Measurements from ENCODE around the gene DYNLT4. TPM values are rescaled to one million over a fixed set of nuclear protein-coding genes. Genes with fewer than 3 reads are reported as not detected.
A peak's percentile ranks its signal among the peaks of the same experiment; 100 is the strongest.
"Not testable (repeated sequence)": the region's sequence is repeated elsewhere in the genome, so short reads cannot be mapped to it uniquely, and the experiment has no call there.

The DYNLT4 gene
- total RNA-seq, 2 experiments from 2014 or later, result 0.62 to 0.67 TPM

DNA sequence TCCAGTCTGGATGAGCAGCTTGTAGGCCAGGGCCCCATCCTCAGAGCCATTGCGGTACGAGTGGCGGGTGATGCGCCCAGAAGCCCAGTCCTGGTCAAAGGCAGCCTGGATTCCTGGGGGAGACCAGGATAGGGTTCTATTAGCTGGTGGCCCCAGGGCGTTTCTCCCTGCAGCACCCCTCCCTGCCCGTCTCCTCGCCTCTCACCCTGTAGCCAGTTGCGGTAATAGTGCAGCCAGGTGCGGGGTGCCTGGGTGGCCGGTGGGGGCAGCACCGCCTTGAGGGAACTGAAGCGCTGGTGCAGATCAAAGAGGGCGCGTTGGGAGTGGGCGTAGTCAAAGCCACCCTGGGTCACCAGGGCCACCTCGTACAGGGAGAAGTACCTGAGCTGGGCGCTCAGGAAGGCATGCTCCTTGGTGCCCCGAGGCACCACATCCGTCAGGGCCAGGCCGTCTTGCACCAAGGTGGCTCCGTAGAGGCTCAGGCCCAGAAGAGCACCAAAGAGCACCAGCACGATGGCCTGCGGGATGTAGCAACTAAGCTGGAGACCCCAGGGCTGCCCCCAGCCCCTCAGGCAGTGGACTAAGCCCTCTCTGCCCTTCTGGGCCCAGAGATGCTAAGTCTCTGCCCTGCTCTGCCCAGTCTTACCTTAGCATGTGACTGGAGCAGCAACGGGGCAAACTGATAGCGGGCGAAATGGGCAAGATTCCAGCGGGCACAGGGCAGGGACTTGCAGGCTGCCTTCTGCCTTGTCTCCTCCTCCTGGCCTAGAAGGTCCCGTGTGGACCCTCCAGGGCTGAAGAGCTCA, 20.2 kb upstream of the DYNLT4 start:
- Mint-ChIP-seq H3K27ac (no peak overlapping the region), H3K4me3 (no peak overlapping the region), H3K27me3 (ENCODE audit: low read depth) (no peaks in the 10 kb centered on the region), H3K4me1 (ENCODE audit: low read depth) (no peaks in the 10 kb centered on the region), H3K9me3 (no peaks in the 10 kb centered on the region), H3K36me3 (ENCODE audit: low read depth) (no peaks in the 10 kb centered on the region)
- intact Hi-C loops (cut with micrococcal nuclease), result no loop called here
- CTCF ChIA-PET, result interaction anchor here (1.1 kb wide), 1 partner anchor 18 kb away, joined by 3 read pairs; no protein-coding TSS in a partner anchor
- no peak for DNase-seq

DNA sequence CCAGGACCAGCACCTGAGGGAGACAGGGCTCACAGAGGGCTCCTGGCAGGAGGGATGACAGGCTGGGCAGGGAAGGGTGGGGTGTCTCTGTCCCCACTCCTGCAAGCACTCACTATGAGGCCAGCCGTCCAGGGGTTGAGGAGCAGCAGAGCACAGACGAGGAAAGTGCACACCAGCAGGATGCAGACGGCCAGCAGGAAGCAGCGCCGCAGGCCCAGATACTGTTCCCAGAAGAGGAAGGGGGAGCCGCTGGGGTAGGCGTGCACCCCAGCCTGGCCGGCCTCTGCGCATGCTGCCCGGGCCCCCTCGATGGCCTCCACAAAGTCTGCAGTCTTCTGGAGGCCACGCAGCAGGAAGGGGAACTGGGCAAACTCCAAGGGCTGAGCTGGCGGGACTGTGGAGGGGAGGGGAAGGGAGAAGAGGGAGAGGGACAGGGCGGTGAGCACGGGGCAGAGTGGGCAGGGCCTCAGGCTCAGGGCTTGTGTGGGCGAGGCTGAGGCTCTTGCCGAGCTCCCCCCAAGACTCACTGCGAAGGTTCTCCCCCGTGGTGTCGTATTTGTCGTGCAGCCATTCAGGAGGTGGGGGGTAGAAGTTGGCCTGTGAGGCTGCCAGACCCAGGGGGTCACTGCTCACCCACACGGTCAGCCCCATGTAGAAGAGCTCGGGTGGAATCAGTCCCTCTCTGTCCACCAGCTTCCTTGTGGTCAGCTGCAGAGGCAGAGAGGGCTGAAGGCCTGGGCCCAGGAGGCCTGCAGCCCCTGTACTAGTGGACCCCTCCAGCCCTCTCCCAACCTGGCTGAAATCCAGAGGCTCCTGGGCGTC, 19.4 kb upstream of the DYNLT4 start:
- no peak for DNase-seq
- H3K36me3 Mint-ChIP-seq (ENCODE audit: low read depth), result no peaks in the 10 kb centered on the region
- no peaks in the 10 kb centered on the region for H3K9me3 Mint-ChIP-seq
- intact Hi-C loops (cut with micrococcal nuclease), result no loop called here
- H3K4me3 Mint-ChIP-seq, result no peak overlapping the region
- H3K27me3 Mint-ChIP-seq (ENCODE audit: low read depth), result no peaks in the 10 kb centered on the region
- no peak overlapping the region for H3K27ac Mint-ChIP-seq
- H3K4me1 Mint-ChIP-seq (ENCODE audit: low read depth), result no peaks in the 10 kb centered on the region
- CTCF ChIA-PET, result interaction anchor here (0.6 to 1.1 kb wide), 3 partner anchors 18 to 26 kb away, joined by 3 to 4 read pairs (median 3); no protein-coding TSS in a partner anchor

DNA sequence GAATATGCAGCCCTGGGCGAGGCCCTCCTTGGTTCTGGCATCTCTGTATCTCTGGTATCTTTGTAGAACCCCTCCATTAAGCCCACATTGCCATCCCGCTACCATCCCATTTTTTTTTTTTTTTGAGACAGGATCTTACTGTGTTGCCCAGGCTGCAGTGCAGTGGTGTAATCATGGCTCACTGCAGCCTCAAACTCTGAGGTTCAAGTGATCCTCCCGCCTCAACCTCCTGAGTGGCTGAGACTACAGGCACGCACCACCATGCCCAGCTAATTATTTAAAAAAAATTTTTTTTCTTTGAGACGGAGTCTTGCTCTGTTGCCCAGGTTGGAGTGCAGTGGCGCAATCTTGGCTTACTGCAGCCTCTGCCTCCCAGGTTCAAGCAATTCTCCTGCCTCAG, 17.2 kb upstream of the DYNLT4 start:
- H3K4me1 Mint-ChIP-seq (ENCODE audit: low read depth), result peaks cover 13% of the 10 kb centered on the region
- intact Hi-C loops (cut with micrococcal nuclease); DNase-seq; H3K27ac Mint-ChIP-seq; H3K36me3 Mint-ChIP-seq (ENCODE audit: low read depth); H3K4me3 Mint-ChIP-seq; H3K27me3 Mint-ChIP-seq (ENCODE audit: low read depth); H3K9me3 Mint-ChIP-seq: not testable (repeated sequence)
- CTCF ChIA-PET, result interaction anchor here (0.7 kb wide), 1 partner anchor 17 kb away, joined by 6 read pairs; the partner anchor contains the start of gene DYNLT4

DNA sequence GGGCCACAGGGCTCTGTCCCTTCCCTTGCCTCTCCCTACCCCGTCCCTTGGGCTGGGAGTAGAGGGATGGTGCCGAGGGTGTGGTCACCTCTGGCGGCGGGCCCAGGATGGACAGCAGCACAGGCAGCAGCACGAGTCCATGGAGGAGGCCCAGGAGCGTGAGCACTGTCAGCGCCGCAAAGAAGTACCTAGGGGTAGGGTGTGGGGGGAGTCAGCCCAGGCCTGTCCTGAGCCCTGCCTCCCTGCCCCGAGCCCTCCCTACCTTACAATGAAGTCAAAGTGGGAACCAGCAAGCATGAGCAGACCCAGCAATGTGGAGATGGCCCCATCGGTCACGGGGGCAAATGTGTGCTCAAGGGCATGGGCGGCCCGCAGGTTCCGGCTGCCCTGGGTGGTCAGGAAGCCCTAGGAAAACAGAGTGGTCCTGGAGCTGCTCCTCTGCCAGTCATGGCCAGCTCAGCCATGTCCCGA, 15.9 kb upstream of the DYNLT4 start:
- no peaks in the 10 kb centered on the region for H3K36me3 Mint-ChIP-seq (ENCODE audit: low read depth)
- H3K4me1 Mint-ChIP-seq (ENCODE audit: low read depth), result peaks cover 23% of the 10 kb centered on the region
- no peaks in the 10 kb centered on the region for H3K27me3 Mint-ChIP-seq (ENCODE audit: low read depth)
- no peak overlapping the region for H3K27ac Mint-ChIP-seq
- no peak for DNase-seq
- H3K4me3 Mint-ChIP-seq, result no peak overlapping the region
- CTCF ChIA-PET, result interaction anchor here (0.6 to 6.7 kb wide), 5 partner anchors 13 to 106 kb away, joined by 3 to 41 read pairs (median 4); partner anchors contain the start of genes PLK3 and RPS8
- intact Hi-C loops (cut with micrococcal nuclease), result no loop called here
- no peaks in the 10 kb centered on the region for H3K9me3 Mint-ChIP-seq

DNA sequence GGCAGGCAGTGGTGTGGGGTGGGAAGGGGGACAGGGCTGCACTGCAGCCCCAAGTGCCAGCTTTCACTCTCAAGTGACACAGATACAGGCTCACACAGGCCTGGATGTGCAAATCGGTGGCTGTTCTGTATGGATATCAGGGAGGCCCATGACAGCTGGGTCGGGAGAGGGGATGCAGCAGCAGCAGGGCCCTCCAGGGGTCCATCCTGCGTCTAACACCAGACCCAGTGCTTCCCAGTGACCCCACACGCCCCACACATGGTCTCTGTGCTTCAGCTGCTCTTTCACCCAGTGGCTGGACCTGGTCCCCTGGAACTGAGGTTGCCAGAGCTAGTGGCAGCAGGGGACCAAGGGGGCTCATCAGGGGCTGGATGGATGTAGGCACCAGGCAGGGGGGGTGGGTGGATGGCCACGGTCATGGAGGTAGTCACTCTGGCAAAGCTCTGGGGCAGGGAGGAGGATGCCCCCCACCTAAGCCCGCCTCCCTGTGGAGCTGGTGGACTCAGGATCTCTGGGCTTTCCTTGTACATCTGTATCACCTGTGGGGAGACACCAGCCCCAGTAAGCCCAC, 15.1 kb upstream of the DYNLT4 start:
- CTCF ChIA-PET, result interaction anchor here (0.7 to 6.7 kb wide), 6 partner anchors 14 to 192 kb away, joined by 3 to 41 read pairs (median 5); partner anchors contain the start of genes PLK3, RNU5D-1 and RPS8
- intact Hi-C loops (cut with micrococcal nuclease), result no loop called here
- H3K4me3 Mint-ChIP-seq, result no peak overlapping the region
- H3K4me1 Mint-ChIP-seq (ENCODE audit: low read depth), result peaks cover 28% of the 10 kb centered on the region
- H3K36me3 Mint-ChIP-seq (ENCODE audit: low read depth), result no peaks in the 10 kb centered on the region
- no peaks in the 10 kb centered on the region for H3K9me3 Mint-ChIP-seq
- H3K27me3 Mint-ChIP-seq (ENCODE audit: low read depth), result no peaks in the 10 kb centered on the region
- no peak for DNase-seq
- no peak overlapping the region for H3K27ac Mint-ChIP-seq

DNA sequence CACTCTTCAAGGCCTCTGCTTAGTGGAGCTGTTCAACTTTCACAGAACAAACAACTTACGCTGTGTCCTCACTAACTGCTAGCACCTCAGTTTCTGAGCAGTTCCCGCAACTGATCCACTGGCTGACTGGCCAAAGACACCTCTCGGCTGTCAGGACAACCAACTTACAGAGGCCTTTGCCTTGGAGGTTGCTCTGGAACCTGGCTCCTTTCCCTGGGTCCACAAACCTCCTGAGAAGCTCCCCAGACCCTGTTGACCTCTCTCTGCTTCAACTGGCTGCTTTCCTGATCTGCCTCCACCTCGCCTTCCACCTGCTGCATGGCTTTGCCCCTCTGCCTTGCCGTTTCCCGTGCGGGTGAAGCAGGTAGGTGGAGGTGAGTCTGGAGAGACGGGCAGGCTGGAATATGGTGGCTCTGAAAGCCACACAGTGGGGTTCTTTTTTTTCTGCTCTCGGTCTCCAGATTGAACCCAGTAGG, 14.1 kb upstream of the DYNLT4 start:
- no peaks in the 10 kb centered on the region for H3K9me3 Mint-ChIP-seq
- no peaks in the 10 kb centered on the region for H3K27me3 Mint-ChIP-seq (ENCODE audit: low read depth)
- intact Hi-C loops (cut with micrococcal nuclease), result no loop called here
- H3K27ac Mint-ChIP-seq, result peak overlapping the region; percentile 99
- DNase-seq, result no peak
- peaks cover 28% of the 10 kb centered on the region for H3K4me1 Mint-ChIP-seq (ENCODE audit: low read depth)
- no peaks in the 10 kb centered on the region for H3K36me3 Mint-ChIP-seq (ENCODE audit: low read depth)
- peak overlapping the region; percentile 88 for H3K4me3 Mint-ChIP-seq
- CTCF ChIA-PET, result interaction anchor here (0.7 to 6.7 kb wide), 7 partner anchors 12 to 479 kb away, joined by 3 to 41 read pairs (median 6); partner anchors contain the start of genes BTBD19, PLK3 and RNU5D-1

DNA sequence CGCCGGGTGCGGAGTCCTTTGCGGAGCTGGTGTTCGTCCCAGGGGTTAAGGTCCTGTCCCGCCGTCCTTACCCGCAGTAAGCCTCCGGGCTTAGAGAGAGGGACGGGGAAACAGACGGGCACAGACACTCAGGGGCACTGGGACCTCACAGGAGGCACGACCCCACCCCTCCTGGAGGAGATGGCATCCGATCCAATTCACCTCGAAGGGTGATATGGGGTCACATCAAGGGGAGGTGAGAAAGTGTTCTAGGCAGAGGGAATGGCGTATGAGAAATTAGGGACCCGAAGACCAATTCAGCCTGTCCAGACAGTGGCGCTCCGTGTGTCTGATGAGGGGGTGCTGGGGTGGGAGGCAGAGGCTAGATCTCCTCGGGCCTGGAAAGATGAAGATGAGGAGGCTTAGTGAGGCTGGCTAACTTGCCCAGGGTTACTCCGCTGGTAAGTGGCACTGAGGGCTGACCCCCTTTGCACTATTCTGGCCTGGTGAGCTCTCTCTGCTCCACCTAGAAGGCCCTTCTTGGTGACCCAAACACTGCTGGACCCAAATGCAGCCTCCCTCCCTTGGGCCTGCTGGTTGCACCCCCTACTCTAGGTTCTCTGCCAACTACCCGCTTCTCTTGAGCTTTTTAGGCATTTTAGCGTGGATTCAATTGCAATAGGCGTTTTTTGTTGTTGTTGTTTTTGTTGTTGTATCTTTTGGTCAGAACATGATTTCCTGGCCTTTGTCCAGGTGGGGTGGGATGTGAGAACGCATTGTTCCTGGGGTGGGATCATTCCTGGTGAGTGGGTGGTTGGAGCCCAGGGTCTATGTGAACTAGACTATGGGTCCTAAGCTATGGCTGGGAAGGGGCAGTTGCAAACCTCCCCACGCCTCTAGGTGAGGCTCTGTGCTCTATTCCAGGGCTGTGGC, 13.4 kb upstream of the DYNLT4 start:
- peak overlapping the region; percentile 88 for H3K4me3 Mint-ChIP-seq
- CTCF ChIA-PET, result interaction anchor here (0.7 to 6.7 kb wide), 7 partner anchors 12 to 480 kb away, joined by 3 to 41 read pairs (median 4); partner anchors contain the start of genes BTBD19, PLK3 and RNU5D-1
- H3K9me3 Mint-ChIP-seq, result no peaks in the 10 kb centered on the region
- no peaks in the 10 kb centered on the region for H3K27me3 Mint-ChIP-seq (ENCODE audit: low read depth)
- peaks cover 4% of the 10 kb centered on the region for H3K36me3 Mint-ChIP-seq (ENCODE audit: low read depth)
- DNase-seq, result no peak
- intact Hi-C loops (cut with micrococcal nuclease), result loop anchor here (1.0 kb wide), 1 partner anchor 34 kb away; no protein-coding TSS in a partner anchor
- H3K27ac Mint-ChIP-seq, result peak overlapping the region; percentile 99
- peaks cover 28% of the 10 kb centered on the region for H3K4me1 Mint-ChIP-seq (ENCODE audit: low read depth)

DNA sequence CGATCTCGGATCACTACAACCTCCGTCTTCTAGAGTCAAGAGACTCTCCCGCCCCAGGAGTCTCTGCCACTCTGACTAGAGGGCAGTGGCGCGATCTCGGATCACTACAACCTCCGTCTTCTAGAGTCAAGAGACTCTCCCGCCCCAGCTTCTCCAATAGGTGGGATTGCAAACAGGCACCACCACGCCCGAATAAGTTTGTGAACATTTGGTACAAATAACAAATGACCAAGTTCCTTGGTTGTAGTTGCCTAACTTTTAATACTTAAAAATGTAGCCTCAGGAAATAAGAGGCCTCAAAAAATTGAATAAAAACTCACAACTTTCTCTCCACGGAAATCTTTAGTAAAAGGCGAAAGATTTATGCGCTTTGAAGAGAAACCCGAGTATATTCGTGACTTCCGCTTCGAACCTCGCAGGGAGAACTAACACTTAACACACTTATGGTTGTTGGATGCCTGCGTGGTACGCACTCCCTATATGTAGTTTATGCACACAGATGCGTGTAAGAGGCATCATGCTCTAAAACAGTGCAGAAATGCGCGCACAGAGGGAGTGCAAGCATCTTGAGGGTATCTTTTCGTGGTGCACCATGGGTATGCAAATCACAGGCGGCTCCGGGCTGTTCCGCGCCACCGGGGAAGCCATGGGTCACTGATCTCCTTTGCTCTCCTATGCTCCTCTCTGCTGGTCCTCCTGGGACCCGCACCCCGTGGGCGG, 12.6 kb upstream of the DYNLT4 start:
- Mint-ChIP-seq H3K4me3 (peak overlapping the region; percentile 88), H3K36me3 (ENCODE audit: low read depth) (peaks cover 10% of the 10 kb centered on the region), H3K27ac (peak overlapping the region; percentile 99), H3K4me1 (ENCODE audit: low read depth) (peaks cover 34% of the 10 kb centered on the region), H3K27me3 (ENCODE audit: low read depth) (no peaks in the 10 kb centered on the region), H3K9me3 (no peaks in the 10 kb centered on the region)
- peak; percentile 86 for DNase-seq
- intact Hi-C loops (cut with micrococcal nuclease), result loop anchor here (1.0 to 2.0 kb wide), 5 partner anchors 10 to 98 kb away; partner anchors contain the start of genes PLK3 and RNU5D-1
- CTCF ChIA-PET, result interaction anchor here (0.6 to 6.7 kb wide), 15 partner anchors 11 to 867 kb away, joined by 3 to 41 read pairs (median 4); partner anchors contain the start of genes BTBD19, DYNLT4, GPBP1L1 and PLK3

DNA sequence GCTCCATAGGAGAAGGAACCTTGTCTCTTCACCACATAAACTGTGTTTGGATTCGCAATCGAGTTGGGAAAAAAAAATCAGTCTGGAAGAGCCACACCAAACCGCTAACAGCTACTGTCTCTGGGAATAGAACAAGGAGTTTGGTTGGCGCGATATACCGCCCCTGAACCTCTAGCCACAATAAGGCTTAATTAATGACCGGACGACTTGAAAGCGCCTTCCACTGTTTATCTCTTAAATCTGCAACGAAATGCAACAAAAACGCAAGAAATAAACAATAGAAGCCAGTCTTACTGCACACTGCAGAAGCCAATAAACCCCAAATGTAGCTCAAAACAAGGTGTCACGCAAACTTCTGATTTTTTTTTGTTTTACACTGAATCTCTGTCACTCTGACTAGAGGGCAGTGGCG, 12.1 kb upstream of the DYNLT4 start:
- Mint-ChIP-seq H3K9me3 (no peaks in the 10 kb centered on the region), H3K4me3 (peak overlapping the region; percentile 88), H3K27ac (peak overlapping the region; percentile 99), H3K27me3 (ENCODE audit: low read depth) (no peaks in the 10 kb centered on the region), H3K36me3 (ENCODE audit: low read depth) (peaks cover 12% of the 10 kb centered on the region), H3K4me1 (ENCODE audit: low read depth) (peaks cover 38% of the 10 kb centered on the region)
- intact Hi-C loops (cut with micrococcal nuclease), result loop anchor here (1.0 to 2.0 kb wide), 4 partner anchors 10 to 98 kb away; partner anchors contain the start of genes PLK3 and RNU5D-1
- no peak for DNase-seq
- CTCF ChIA-PET, result interaction anchor here (0.6 to 6.7 kb wide), 13 partner anchors 10 to 867 kb away, joined by 3 to 41 read pairs (median 4); partner anchors contain the start of genes BTBD19, DYNLT4, GPBP1L1 and PLK3

DNA sequence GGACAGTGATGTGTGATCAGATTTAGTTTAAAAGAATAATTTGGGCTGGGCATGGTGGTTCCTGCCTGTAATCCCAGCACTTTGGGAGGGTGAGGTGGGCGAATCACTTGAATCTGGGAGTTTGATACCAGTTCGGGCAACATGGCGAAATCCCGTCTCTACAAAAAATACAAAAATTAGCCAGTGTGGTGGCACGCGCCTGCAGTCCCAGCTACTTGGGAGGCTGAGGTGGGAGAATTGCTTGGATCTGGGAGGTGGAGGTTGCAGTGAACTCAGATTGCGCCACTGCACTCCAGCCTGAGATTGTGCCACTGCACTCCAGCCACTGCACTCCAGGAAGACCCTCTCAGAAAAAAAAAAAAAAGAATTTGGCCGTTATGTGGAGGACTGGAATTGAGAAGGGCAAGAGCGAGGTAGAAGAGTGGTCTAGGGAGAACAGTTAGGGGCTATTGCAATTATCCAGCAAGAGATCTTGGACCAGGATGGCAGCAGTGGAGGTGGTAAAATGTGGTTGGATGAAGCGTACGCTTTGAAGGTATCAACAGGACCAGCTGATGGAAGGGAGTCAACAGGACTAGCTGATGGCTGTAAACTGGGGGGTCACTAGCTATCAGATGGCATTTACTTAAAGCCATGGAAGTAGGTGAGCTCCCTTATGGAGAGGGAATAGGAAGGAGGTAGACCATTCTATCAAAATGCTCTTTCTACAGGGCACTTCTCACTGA, 10.8 kb upstream of the DYNLT4 start:
- CTCF ChIA-PET, result interaction anchor here (0.7 to 6.7 kb wide), 7 partner anchors 9 to 97 kb away, joined by 3 to 41 read pairs (median 4); partner anchors contain the start of genes BTBD19, PLK3 and RNU5D-1
- Mint-ChIP-seq H3K4me1 (ENCODE audit: low read depth) (peaks cover 43% of the 10 kb centered on the region), H3K4me3 (peak overlapping the region; percentile 11), H3K36me3 (ENCODE audit: low read depth) (peaks cover 16% of the 10 kb centered on the region), H3K27ac (peak overlapping the region; percentile 2), H3K9me3 (no peaks in the 10 kb centered on the region), H3K27me3 (ENCODE audit: low read depth) (no peaks in the 10 kb centered on the region)
- intact Hi-C loops (cut with micrococcal nuclease), result loop anchor here (2.0 kb wide), 1 partner anchor 17 kb away; the partner anchor contains the start of gene PLK3
- DNase-seq, result no peak

Measured in activated naive CD4-positive, alpha-beta T cell treated with anti-CD3 and anti-CD28 coated beads for 36 hours (primary cell).